Right renal pelvis (tissue), 4 donors: Measurements from ENCODE around the gene PEMT. TPM values are rescaled to one million over a fixed set of nuclear protein-coding genes. Genes with fewer than 3 reads are reported as not detected.
"Not testable (repeated sequence)": the region's sequence is repeated elsewhere in the genome, so short reads cannot be mapped to it uniquely, and the experiment has no call there.

Experiments used
- DNase-seq, 4 donors: peaks; one replicate each; pipeline ENCODE4 v3.0.0-alpha.2; 2013; ENCODE audit warnings: low read depth in 4 of 4, low spot score in 3 of 4, missing footprints in 1 of 4
- polyA plus RNA-seq, 4 donors: library from polyadenylated mRNA; unstranded; fragments of 120-200 nt; gene quantifications; one replicate each; pipeline ENCODE4 v1.2.1, GENCODE V29; 2013; ENCODE audit not compliant: insufficient read length in 4 of 4

Gene PEMT
- polyA plus RNA-seq, 4 donors = 30.5 to 38.0 (median 32.5) TPM

DNA sequence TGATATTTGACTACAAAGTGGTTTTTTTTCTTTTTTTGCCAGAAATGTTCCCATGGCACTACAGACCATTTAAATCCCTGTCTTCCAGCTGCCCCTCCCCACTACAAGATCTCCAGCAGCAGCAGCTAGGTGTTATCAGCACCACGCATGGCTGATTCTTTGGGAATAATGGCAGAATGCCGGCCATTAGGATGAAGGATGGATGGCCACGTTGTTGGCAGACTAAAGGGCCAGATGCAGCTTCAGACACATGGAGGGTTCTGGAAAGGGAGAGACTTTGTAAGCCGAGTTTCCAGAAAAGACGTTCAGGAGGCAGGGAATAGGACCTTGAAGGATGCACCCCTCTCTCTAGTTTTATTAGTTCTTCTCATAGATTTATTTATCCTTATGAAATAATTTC, 125.0 kb downstream of the PEMT start:
- DNase-seq = no peak

GRCh38 chr17:17465878-17466277, 125.6 kb downstream of the PEMT start:
- DNase-seq = not testable (repeated sequence)

DNA sequence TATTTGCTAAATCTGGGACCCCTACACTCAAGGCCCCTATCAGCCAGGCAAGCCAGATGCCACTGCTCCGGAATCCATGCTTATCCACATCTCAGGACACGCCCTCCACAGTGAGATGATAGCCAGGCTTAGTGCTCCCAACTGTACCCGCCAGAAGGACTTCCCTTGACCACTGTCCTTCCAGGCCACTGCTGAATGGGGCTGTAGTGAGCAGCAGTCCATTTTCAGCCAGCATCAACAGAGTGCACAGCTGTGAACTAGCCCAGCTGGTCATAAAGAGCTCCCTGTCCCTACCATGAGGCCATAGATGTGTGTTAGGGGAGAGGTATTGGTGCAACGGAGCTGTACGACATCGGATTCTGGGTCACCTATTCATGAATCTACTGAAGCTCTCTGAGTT, 127.7 kb downstream of the PEMT start:
- no peak for DNase-seq

GRCh38 chr17:17462048-17462824, 129.3 kb downstream of the PEMT start:
- DNase-seq = no peak

DNA sequence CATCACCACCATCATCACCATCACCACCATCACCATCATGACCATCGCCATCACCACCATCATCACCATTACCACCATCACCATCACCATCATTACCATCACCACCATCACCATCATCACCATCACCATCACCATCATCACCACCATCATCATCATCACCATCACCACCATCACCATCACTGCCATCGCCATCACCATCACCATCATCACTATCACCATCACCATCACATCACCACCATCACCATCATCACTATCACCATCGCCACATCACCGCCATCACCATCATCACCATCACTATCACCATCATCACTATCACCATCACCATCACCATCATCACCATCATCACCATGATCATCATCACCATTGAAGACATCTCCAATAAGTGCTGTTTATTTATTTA, 131.5 kb downstream of the PEMT start:
- no peak for DNase-seq

DNA sequence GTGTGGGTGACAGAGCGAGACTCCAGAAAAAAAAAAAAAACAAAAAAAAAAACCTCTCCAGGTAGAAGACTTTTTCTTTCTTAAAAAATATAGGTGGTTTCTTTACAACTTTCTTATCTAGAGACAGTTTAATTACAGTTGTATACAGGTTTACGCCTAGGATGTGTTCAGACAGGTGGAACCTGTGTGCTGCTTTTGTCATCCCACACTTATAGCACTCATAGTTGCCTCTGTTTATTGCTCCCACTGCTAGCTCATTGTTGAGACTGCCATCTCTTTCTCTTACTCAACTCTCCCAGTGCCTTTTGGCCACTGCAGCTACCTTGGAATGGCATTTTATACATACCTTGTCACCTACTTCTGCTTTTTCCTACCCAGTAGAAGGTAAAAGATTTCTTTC, 133.8 kb downstream of the PEMT start:
- no peak for DNase-seq

DNA sequence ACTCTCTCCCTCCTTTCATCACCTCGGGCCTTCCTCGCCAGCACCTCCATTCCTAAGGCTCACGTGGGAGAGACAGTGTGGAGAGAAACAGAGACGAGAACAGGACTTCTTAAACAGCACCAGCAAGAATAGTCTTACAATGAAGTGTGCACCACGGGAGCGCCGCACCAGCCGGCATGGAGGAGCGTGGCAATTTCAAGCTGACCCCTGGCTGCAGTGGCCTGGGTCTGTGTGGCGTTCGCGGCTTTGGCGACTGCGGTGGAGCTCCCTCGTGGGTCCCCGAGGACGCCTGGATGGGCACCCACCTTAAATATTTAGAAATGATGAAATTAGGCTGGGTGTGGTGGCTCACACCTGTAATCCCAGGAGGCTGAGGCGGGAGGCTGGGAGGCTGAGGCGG, 135.3 kb downstream of the PEMT start:
- no peak for DNase-seq

Other genes with a start within 250 kb of the PEMT start
- gene MED9, start 114.7 kb downstream of the PEMT start, polyA plus RNA-seq = 10 to 100 TPM; 20.9 to 23.3 (median 22.6) TPM
- gene RASD1, start 95.3 kb downstream of the PEMT start, polyA plus RNA-seq = 1 to 10 TPM in 1 of 4 donors, under 1 TPM in 3; 0.74 to 1.3 (median 0.89) TPM
- gene RAI1, start 89.8 kb upstream of the PEMT start, polyA plus RNA-seq = 10 to 100 TPM; 21.8 to 32.4 (median 23.6) TPM
- 10 to 100 TPM; 37.3 to 58.2 (median 44.3) TPM for gene SREBF1, start 245.3 kb upstream of the PEMT start, polyA plus RNA-seq